GM11168 (cell line): ENCODE measurements around the gene CYBA.
"Not testable (repeated sequence)": the region's sequence is repeated elsewhere in the genome, so short reads cannot be mapped to it uniquely, and the experiment has no call there.

Experiments
- in situ Hi-C: fragments of 300-500 bp; cut with MboI; formaldehyde crosslinking; loops from one replicate; pipeline ENCODE4 v1.12.0; 2022; ENCODE audit warnings: low sequenced_read_pairs; ENCODE audit not compliant: unreplicated experiment

CYBA gene

GRCh38 chr16:88616320-88616719 is 34.5 kb downstream of the CYBA start:
- in situ Hi-C loops: no loop called here

DNA sequence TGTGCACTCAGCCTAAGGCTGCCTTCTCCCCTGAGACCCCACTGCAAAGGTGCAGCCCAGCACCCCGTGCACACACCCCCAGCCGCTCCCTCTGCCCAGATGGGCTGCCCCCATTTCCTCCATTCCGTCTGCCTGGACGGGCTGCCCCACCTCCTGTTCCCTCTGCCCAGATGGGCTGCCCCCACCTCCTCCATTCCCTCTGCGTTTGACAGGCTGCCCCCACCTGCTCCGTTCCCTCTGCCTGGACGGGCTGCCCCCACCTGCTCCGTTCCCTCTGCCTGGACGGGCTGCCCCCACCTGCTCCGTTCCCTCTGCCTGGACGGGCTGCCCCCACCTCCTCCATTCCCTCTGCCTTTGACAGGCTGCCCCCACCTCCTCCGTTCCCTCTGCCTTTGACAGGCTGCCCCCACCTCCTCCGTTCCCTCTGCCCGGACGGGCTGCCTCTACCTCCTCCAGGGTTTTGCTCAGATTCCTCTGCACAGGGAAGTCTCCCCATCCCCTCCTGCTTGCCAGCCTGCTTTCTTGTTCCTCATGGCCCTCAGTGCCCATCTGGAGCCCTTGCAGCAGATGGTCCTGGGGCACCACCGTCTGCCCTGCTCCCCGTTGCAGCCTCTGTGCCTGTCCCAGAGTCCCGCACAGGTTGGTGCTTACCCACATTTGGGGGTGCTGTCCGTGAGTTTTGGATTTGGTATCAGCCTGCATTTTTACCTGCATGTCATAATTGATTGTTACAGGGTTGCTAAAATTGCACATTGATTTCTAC is 35.9 kb downstream of the CYBA start:
- in situ Hi-C loops: no loop called here

GRCh38 chr16:88613911-88614817 is 36.7 kb downstream of the CYBA start:
- in situ Hi-C loops: no loop called here

GRCh38 chr16:88613293-88613692 is 37.6 kb downstream of the CYBA start:
- in situ Hi-C loops: no loop called here

DNA sequence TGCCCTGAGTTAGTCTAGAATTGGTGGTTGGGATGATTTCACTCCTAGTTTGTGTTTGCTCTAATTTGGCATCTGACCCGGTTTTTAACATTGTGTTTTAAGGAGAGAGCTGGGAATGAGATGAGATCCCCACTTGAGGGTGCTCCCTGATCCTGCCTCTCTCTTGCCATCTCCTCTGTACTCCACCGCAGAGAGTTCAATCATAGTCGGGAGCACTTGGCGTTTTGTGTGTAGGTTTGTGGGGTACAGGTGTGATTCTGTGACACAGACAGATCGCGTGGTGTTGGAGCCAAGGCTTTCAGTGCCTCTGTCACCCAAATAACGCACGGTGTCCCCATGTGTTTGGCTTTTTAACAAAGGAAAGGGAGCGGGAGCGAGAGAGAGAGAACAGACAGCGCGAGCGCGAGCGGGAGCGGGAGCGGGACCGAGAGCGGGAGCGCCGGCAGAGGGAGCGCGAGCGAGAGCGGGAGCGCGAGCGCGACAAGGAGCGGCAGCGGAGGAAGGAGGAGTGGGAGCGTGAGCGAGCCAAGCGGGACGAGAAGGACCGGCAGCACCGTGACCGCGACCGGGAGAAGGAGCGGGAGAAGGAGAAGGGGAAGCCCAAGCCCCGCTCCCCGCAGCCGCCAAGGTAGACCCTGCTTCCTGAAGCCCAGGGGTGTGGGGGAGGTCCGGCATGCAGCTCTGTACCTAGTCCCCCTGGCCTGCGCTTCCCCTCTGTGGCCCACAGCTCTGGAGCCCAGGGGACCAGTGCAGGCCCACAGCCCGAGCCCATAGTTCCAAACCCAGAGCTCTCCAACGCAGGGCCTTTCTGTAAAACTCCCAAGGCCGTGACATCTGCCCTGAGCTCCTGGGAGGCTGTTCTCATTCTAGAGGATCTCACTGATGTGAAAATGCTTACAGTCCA is 39.7 kb downstream of the CYBA start:
- in situ Hi-C loops: no loop called here

DNA sequence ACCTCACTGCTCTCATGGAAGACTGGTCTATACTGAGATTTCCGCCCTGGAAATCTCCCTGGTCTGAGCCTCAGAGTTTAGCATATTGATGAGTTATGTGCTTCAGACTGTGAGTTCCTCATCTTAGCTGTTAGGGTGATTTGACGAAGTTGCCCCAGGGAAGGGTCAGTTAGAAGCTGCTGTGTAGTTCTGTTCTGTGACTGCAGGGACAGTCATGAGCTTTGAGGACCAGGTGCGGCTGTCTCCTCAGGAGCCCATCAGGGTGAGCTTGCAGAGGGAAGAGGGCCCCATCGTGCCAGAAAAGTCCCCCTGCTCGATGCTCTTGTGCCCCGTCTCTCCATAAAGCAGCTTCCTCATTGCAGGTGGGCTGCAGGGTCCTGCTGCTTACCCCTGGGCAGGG is 40.8 kb downstream of the CYBA start:
- in situ Hi-C loops: no loop called here

DNA sequence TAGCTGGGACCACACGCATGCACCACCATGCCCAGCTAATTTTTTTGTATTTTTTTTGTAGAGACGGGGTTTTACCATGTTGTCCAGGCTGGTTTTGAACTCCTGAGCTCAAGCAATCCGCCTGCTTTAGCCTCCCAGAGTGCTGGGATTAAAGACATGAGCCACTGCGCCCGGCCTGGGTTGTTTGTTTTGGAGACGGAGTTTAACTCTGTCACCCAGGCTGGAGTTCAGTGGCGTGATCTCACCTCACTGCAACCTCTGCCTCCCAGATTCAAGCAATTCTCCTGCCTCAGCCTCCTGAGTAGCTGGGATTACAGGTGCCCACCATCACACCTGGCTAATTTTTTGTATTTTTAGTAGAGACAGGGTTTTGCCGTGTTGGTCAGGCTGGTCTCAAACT is 41.4 kb downstream of the CYBA start:
- in situ Hi-C loops: not testable (repeated sequence)

- in situ Hi-C loops: no loop called here
Measured at GRCh38 chr16:88608076-88608475, 42.8 kb downstream of the CYBA start.

DNA sequence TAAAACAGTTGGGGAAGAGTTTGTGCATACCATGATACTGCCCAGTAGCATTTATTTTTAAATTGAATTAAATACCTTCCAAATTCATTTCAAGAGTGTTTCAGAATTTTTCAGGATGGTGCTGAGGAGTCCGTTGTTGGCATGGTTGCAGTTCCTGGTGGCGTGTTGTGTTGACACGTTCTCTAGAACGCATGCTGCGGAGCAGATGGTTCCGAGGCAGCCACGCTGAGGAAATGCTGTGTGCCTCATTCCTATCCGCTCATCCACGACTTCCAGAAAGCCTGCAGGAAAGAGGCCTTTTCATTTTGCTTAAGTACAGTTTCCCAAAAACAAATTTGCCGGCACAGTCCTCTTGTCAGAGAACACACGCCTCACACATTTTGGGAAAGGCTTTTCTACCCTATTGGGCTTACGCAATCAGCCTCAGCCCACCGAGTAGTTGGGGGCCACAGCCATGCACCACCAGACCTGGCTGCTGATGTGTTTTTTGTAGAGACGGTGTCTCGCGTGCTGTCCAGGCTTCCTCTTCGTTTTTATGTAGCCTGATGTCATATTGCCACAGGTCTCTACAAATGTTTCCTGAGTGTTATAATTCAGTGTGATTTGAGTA is 44.6 kb downstream of the CYBA start:
- in situ Hi-C loops: no loop called here

DNA sequence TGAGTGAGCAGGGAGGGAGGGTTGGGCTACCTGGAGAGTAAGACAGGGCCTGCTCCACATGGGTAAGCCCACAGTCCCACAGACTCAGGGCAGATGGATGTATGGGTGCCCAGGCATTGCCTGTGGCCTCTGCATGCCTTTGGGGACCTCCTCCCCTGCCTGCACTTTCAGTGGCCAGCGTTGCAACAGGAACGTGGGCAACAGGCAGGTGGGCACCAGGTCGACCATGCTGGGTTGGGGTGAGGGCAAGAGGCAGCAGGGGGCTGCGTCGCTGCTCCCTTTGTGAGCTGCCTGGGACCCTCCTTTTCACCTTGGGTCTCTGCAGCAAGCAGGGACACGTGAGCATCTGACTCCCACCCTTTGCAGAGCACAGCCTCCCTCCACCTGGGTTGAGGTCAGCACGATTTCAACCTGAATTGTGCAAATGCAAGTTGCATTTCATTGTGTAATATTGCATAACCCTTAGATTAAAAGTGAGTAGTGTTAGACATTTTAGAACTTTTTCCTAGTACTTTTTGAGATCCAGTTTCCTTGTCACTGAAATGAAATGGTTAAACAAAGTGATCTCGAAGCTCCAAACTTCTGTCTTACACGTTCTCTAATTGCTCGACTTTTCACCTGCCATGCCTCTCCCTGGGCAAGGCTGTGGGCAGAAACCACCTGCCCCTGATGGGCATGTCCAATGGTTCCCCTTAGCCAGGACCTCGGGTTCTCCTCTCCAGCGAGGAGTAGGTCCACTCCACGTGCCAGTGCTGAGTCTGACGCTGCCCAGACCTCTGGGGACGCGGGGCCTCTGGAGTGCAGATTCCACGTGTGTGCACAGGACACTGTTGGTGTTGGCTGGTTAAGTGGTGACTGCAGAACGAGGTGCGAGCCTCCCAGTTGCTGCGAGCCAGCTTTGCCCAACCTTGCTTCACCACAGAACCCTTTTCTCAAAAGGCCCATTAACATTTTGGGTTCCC is 45.4 kb downstream of the CYBA start:
- in situ Hi-C loops: no loop called here

- in situ Hi-C loops: no loop called here
Measured at GRCh38 chr16:88602091-88602490, 48.8 kb downstream of the CYBA start.

DNA sequence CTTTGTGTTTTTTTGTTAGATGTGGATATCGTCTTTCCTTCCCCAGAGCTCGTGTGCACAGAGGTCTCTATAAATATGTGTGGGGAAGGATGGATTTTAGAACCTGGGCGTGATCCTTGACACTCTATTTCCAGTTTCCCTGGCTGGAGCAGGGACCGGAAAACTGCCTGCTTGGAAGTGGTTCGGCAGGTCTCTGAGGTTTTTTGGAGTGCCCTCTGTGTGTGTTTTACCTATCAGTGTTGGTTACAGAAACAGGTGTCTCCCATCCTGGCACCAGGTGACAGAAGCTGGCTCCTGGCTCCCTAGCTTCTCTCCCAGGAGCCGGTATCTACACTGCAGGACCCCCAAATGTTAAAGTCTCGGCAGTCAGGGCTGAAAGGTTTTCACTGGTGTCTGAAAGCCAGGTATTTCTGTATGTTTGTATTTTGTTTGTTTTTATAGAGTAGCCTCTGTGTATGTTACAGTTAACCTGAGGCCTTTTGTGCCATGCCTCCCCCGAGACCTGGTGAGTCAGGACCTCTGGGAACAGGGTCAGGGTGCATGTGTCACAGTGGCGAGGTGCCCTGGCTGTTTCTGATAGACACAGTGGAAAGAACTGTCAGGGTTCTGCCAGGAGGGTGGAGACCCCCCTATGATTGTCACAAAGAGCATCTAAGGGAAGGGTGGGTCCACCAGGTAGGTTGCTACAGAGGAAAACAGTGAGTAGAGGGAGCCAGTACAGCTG is 49.4 kb downstream of the CYBA start:
- in situ Hi-C loops: no loop called here

DNA sequence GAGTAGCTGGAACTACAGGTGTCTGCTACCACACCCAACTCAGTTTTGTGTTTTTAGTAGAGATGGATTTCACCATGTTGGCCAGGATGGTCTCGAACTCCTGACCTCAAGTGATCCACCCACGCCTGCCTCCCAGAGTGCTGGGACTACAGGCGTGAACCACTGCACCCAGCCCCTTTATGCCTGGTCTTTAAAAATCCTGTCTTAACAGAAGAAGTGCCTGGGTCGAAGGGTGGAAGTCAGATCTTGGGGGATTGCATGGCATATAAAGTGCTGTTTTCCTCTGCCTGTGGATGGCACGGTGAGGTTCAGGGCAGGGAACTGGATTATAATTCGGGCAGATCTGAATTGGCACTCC is 50.3 kb downstream of the CYBA start:
- in situ Hi-C loops: no loop called here

GRCh38 chr16:88599825-88600538 is 50.9 kb downstream of the CYBA start:
- in situ Hi-C loops: no loop called here

DNA sequence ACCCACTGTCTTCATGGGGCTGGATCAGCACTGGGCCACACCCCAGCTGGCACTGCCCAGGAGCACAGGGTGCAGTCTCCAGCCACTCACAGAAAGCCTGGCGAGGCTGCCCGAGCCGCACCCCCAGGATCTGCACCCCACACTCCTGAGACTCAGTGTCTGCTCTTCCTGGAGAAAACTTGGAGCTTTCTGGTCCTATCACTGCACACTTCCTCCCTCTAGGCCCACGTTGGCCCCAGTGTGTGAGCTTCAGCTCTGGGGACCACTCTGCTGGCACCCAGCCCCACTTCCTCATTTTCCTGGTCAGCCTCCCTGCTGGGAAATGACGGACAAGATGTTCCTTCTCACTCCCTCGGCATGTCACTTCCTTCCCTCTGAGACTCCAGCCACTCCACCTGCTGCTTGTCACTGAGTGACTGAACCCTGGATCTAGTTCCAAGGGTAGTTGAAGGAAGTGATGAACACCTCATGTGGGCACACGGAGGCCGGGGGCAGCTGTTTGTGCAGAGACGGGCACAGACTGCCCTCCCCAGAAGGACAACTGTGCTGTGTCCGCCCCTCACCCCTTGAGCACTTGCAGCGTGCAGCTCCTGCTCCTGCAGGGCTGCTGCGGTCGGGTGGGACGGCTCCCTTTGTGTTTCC is 51.6 kb downstream of the CYBA start:
- in situ Hi-C loops: no loop called here

DNA sequence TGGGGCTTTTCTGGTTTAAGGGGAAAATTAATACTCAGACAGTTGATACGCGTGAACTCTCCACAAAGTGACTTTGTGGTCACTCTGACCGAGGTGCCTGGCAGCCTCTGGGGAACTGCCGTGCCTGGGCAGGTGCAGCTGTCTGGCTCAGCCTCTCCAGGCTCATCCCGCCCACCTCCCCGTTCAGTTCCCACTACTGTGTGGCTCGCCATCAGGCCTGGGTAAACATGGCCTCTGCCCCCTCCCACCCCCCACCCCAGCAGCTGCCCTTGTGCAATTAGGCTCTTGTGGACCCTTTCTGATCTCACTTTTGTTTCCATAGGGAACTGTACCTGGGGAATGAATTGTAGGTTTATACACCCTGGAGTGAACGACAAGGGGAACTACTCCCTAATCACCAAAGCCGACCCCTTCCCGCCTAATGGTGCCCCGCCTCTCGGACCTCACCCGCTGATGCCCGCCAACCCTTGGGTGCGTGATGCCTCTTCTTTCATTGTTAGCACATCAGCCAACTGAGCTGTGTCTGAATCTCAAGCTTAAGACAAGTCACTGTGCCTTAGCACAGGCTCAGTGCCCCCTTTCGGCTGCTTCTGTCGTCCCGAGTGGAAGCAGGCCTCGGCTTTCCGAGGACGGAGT is 52.9 kb downstream of the CYBA start:
- in situ Hi-C loops: no loop called here

- in situ Hi-C loops: no loop called here
Measured at GRCh38 chr16:88596483-88596882, 54.4 kb downstream of the CYBA start.
